GM19324 (cell line): ENCODE data around the gene ATP2B1.

ENCODE experiments used
- ATAC-seq: cut with Tn5 transposase; IDR thresholded peaks from one replicate; pipeline ENCODE4 v1.9.1; 2021; ENCODE audit warnings: mild to moderate bottlenecking, moderate library complexity; ENCODE audit not compliant: unreplicated experiment, low FRiP score

ATP2B1 gene

DNA sequence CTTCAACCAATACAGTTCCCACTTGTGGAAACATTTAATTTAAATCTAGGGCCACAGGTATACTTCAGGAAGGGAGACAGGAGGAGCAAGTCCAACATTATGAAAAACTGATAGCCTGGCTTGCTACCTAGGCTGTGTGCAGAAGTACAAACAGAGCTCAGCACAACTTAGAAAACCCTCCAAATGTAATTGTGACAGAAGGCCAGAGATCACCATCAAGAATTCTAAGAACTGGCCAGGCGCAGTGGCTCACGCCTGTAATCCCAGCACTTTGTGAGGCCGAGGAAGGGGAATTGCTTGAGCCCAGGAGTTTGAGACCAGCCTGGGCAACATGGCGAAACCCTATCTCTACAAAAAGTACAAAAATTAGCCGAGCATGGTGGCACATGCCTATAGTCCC is 14.1 kb downstream of the ATP2B1 start:
- no peak for ATAC-seq

DNA sequence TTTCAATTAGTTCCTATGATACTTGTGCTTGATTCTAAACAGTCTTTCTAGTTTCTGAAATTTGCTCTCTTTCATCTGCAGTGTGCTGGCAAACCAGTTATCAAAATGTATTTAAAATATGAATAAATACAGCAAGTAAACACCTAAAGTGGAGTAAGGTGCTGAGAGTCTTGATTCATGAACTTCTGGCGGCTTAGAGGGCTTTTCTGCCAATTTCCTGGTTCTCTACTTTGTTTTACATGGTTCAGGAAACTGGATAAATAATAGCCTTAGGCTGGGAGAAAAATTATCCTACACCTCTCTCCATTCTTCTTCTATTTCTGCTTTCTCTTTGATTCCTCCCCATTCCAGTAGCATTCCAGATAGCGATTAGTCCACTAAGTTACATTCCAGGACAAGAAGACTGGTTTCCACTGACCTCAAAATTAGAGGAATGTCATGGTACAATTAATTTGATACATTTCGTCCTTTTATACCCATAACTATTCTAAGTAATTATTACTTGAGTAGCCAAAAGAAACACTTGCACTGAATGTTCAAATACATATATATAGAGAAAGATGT is 14.9 kb downstream of the ATP2B1 start:
- ATAC-seq, result no peak

DNA sequence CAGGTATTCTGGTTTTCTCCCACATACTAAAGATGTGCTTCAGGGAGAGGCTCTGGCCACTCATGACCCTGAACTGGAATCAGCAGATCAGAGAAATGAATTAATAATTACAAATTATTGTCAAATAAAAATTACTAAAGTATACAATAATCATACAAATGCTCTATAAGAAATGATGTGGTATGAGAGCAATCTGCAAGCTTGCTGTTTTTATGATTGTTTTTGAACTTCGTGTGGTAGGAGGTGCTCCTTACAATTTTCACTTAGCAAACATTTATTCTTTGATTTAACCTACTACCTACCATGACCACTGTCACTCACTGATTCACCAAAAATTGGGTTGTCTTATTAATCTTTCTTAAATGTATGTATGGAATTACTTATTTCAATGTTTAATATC is 16.2 kb downstream of the ATP2B1 start:
- no peak for ATAC-seq

DNA sequence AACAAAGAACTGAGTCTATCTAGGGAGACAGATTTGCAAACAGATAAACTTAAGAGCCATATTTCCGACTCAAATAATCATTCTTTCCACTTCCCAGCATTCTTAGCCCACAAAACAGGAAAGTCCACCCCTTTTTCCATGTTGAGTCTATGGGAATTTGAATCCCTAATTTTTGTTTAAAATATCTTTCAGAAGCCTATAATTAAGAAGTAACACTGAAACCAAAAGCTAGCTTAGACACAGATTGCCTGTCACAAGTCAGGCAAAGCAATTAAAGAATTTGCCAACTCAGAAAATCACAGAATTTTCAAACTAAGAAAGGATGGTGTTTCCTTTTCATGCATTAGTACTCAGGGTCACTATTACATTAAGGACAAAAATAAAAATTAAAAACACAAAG is 17.0 kb downstream of the ATP2B1 start:
- ATAC-seq, result no peak

DNA sequence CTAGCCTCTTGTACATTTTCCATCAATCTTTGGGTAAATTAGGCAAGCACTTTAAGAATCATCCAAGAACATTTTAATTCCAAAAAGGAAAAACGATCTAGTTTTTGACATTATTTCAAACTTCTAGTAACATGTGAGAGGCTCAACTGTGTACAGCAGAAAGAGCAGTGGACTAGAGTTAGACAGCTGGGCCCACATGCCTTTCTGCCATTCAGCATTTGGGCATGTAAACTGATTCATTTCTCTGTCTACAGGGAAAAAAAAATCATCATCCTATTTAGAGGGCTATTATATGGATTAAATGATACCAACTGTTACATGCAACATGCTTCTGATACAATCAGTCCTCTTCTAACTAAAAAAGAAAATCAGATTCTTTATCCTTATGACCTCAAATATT is 17.7 kb downstream of the ATP2B1 start:
- no peak for ATAC-seq

DNA sequence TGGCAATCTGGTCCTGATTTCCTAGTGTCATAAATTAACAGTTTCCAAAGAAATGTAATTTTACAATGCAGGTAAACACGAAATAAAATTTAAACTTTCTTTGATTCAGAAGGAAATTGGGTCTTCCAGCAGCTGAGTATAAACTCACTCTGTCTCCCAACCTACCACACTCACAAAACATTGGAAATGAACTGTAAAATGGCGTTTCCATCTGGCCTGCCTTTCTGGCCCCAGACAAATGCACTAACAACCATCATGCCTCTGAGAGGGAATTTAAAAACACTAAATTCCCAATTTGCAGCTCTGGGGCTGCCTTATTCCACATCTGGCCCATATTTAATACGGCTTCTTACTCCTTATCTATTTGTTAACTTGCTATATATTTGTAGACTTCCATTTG is 19.3 kb downstream of the ATP2B1 start:
- ATAC-seq, result no peak

DNA sequence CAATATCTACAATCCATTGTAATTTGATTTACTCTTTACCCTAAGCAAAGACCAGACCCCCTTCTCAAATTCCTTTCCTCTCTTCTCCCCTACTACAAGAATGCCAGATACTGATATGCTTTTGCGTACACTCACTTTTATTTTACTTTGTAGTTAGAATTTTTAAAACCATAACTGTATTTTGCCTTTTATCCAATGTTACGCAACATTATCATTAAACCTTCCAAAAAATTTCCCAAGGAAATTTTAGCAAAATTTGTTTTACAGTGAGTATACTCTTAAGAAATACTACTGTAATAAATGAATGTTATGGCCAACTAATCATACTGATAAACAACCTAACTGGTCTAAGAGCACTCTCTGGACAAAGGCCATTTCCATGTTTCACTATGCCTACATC is 22.3 kb downstream of the ATP2B1 start:
- ATAC-seq, result no peak

DNA sequence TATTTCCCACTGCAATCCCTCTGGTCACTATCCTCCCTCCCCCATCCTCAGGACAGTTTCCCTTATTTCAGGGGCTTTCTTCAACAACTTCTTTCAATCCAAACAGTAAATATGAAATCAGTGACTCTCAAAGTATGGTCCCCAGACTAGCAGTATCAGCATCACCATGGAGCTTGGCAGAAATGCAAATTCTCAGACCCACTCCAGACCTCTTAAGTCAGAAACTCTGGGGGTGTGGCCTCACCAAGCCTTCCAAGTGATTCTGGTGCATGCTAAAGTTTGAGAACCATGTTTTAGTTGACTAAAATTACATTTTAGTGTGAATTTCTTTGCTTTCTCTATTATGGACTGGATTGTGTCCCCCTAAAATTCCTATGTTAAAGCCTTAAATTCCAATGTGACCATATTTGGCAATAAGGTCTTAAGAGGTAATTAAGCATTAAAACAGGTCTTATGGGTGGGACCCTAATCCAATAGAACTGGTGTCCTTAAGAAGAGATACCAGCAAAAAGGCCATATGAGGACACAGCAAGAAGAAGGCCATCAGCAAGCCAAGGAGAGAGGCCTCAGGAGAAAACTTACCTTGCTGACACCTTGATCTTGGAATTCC is 23.2 kb downstream of the ATP2B1 start:
- no peak for ATAC-seq

DNA sequence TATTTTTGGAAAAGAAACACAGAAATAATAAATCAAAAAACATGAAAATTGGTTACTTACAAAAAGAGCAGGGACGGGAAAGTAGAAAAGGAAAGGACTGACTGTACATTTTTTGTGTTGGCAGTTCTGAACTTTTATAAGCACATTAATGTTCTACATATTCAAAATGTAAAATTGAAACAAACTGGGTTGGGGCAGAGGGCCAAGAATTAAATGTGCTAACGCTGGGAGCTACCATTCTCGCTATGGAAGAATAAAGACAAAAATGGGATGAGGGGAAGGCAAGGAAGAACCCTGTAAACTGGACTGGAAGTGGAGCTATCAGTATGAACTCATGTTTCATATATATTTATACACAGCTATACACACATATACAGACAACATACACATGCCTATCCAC is 24.5 kb downstream of the ATP2B1 start:
- no peak for ATAC-seq

DNA sequence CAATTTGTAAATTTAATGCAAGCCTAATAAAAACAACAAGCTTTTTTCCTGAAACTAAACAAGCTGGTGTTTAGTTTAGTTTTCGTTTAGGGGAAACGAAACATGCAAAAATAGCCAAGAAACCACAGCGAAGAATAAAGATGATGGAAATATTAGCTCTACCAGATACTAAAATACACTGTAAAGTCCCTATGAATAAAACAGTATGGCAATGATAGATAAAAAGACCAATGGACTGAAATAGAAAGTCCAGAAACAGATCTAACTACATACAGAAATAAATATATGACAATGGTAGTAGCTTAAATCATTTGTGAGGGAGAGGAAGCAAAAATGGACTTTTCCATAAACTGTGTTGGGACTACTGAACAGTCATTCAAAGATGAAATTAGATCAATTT is 26.4 kb downstream of the ATP2B1 start:
- no peak for ATAC-seq

DNA sequence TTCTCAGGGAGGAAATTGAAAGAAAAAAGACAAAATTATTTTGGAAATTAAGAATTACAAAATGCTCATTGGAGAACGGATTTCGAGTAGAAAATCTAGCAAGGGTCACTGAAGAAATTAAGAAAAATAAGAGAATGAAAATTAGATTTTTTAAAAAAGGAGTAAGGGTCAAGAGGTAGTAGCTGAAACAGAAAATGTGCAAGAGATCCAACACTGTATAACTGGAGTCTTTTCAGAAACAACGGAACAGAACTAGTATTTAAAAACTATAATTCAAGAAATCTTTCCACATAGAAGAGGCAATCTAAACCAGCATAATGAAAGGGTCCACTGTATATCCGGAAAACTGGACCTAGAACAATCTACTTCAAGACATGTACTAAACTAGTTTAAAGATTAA is 28.2 kb downstream of the ATP2B1 start:
- no peak for ATAC-seq

DNA sequence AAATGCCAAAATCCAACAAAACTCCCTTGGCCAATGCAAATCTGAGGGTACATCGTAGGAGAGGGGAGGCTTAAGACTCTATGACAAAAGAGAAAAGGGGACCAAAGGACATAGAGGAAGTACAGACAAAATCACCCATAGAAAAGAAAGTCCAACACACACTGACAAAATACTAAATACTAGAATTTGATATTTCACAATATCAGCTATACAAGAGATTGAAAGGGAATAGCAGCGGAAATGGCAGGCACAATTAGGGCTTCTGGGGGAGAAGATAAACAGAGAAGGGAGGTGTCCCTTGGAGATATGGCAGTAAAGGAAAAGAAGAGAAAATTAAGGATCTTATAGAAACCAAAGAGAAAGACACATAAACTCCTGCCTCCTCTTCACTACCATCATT is 29.0 kb downstream of the ATP2B1 start:
- no peak for ATAC-seq

DNA sequence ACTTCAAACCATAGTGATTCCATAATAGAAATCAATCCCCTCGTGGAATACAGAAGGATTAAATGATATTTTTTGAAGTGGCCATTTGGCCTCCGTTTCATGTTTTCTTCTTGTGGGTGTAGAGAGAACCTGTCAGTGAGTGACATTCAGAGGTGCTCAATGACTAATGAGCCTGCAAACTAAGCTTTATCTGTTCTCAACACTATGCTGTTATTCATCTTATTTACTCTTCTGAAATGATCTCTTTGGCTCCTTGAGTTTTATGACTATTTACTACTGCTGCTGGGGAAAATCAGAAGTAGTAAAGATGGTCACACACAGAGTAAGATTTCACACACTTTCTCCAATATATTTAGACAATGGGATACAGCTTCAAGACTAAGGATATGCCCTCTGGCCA is 30.4 kb downstream of the ATP2B1 start:
- ATAC-seq, result no peak

DNA sequence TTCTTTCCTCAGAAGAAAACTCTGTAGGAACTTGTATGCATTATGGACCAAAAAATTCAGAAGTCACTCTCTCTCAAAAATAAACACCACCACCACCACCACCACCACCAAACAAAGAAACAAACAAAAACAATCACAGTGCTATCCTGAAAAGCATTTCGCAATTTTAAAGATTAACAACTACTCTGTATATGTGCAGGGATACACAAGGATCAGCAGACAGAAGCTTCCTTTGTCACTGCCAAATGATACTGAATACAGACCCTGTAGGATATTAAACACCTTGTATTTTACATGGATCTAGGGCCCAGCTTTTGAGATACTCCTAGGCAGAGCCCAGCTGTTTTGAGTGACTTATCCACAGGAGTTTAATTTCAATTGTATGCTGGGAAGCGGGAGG is 31.7 kb downstream of the ATP2B1 start:
- ATAC-seq, result no peak

DNA sequence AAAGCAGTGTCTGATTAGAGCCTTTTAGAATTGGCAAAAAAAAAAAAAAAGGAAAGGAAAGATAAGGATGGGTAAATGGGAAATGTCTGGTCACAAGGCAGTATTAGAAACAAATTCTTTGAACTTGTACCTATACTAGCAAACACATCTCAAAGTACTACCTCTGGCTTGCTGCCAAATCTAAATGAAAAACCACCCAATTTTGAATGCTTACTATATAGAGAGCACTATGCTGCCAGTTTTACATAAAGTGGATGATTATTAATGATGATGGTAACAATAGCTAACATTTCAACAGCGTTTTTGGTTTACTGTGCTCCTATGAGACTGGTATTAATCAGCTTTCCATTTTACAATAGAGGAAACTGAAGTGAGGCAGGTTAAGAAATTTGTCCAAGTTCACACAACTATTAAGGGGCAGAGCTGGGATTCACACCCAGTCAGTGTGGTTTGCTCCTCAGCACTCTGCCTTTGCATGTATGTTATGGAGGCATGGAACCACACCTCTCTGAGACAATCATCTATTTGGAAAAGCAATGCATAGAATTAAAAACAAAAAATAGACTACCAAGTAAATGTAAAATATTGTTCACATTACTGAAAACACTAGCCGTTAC is 34.2 kb downstream of the ATP2B1 start:
- peak; percentile 38 for ATAC-seq

DNA sequence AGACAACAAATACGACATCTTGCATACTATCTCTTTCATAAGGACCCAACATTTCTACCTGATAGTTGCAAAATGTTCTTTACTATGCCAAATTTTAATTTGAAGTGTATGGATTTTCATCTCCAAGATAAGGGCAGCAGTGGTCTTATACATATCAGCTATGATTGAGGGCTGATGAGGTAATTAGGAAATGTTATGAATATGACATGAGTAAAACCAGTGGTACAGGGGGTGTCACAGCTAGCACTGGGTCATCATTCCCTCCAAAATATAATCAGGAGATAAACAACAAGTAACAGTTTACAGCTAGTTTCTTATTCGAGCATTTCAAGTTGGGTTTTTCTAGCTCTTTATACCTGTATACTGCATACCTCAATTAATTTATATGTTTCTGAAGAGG is 35.0 kb downstream of the ATP2B1 start:
- ATAC-seq, result no peak

DNA sequence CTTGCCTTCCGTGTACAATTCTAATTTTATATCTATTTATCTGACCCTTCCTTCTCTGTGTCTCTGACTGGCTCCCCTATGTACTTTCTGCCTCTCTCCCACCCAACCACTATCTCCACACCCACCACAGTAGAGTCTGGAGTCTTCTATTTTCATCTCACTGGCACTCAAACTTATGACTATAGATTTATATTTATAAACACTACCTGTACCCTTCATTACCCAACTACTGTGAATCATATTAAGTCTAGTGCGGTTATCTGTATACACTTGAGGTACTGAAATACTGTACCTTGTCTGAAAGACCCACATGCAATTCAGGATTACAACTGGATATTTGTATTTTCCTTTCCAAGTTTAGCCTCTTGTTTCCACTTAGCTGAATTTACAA is 36.1 kb downstream of the ATP2B1 start:
- no peak for ATAC-seq

DNA sequence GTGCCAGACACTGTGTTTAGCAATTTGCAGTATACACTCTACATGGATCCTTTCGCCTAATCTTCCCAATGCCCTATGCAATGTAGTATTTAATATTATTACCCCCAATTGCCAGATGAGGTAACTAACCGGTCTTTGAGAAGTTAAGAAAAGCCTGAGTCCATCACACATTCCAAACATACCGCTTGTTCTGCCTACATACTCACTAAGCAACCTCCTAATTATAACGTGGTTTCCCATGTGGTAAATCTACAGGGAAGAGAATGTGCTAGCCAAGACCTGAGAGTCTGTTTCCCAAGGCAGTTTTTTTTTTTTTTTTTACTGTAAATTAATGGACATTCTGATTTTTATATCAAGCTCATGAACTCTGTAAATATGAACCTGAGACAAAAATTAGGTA is 37.2 kb downstream of the ATP2B1 start:
- no peak for ATAC-seq

DNA sequence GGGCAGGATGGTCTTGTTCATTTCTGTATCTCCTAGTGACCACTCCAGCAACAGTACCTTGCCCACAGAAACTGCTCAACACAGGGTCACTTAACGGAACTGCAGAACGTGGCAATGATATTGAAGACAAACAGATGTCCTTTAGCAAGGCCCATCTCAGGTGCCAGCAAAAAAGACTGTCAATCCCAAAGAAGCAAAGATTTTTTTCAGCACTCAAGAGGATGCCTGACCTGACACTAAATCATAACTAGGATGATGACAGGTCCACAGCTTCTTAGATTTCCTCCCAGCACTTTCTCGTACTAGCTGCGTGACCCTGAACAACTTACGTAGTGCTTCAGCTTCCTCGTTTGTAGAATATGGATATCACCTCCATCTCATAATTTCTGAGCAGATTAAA is 39.4 kb downstream of the ATP2B1 start:
- ATAC-seq, result no peak

DNA sequence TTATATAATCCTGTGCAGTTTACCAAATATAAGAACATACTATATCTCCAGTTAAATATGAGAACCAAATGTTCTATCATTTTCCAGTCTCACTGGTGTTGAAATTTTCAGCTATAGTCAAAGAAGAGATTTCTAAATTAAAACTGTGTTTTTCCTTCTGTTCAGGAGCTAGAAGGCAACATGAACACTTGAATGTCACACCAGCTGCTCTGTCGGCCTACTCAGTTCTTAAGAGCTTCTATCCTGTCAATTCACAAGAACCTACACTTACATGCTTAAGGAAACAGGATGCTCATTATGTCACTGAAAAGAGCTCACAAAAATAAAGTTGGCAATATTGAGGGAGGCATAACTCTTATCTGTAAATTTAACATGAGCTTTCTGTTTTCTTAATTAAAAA is 43.1 kb downstream of the ATP2B1 start:
- ATAC-seq, result no peak

DNA sequence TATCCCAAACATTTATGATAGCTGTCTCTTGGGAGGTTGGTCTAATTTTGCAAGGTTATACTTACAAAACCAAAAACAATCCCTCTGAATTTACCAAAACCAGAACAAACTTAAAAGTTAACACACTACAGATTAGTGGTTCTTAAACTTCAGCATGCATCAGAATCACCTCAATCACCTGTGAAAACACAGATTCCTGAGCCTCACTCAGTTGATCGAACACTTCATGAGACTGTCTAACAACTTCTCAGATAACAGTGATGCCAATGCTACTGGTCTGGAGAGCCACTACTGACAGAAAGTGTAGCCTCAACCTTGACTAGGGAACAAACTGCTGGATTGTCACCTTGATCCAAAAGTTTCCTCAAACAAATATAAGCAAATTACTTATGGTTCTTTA is 44.2 kb downstream of the ATP2B1 start:
- no peak for ATAC-seq

DNA sequence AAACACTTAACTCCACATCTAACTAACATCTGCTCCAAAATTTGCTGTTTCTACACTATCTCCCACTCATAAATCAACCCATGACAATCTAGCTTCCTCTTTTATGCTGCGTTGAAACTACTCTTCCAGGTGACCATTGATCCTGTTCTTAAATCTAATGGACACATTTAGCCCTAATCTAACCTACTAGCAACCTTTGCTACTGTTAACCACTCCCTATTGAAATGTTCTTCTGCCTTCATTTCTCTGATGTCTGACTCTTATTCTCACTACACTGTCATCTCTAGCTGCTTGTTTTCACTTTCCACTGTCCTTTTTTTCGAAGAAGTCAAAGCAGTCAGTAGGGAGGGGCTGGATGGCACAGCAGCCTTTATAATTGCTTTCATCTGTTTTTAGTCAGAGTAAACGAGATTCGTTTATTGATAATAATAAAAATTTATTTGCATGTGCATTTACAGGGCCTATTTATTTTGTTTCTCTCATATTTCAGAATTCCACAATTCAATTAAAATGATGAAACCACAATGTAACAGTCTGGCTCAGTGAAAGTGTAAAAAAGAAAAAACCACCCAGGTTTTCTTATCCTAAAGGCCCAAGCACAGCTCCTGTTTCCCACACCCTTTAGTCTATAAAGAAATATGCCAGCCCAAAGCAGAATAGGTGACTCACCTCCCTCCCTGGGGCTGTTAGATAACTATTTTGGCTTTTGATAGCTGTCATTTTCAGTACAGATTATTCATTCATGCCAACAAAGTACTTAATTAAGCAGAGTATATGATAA is 44.9 kb downstream of the ATP2B1 start:
- ATAC-seq, result peak; percentile 69
